HFFc6 (cell line): ENCODE measurements around the gene OSGIN1. TPM values are rescaled to one million over a fixed set of nuclear protein-coding genes. Genes with fewer than 3 reads are reported as not detected.

ENCODE experiments used
- DNase-seq: peaks from one replicate; pipeline ENCODE4 v3.0.0-alpha.2; 2018
- H3K27ac Mint-ChIP-seq: 2 replicates; pipeline ENCODE4 v1.8.0; 2020; ENCODE audit warnings: mild to moderate bottlenecking, mixed read lengths
- H3K27me3 Mint-ChIP-seq: 2 replicates; pipeline ENCODE4 v1.8.0; 2021; ENCODE audit warnings: mild to moderate bottlenecking, moderate library complexity, mixed read lengths; ENCODE audit not compliant: insufficient read depth
- H3K36me3 Mint-ChIP-seq: 2 replicates; pipeline ENCODE4 v1.8.0; 2021; ENCODE audit warnings: low read depth, mixed read lengths
- H3K4me1 Mint-ChIP-seq: 2 replicates; pipeline ENCODE4 v1.8.0; 2020; ENCODE audit warnings: low read depth, mixed read lengths
- H3K4me3 Mint-ChIP-seq: 2 replicates; pipeline ENCODE4 v1.8.0; 2020; ENCODE audit warnings: mild to moderate bottlenecking, moderate library complexity, mixed read lengths
- H3K9me3 Mint-ChIP-seq: 2 replicates; pipeline ENCODE4 v1.8.0; 2020; ENCODE audit warnings: mild to moderate bottlenecking, mixed read lengths
- CTCF ChIP-seq: fragments of 200-600 bp; sonication (generic); IDR thresholded peaks from 2 replicates; pipeline ENCODE4 v1.5.0; 2021; ENCODE audit warnings: antibody characterized with exemption, mild to moderate bottlenecking
- total RNA-seq, 6 experiments: library from RNA; stranded (reverse); fragmentation: NEBNext Ultra II Directional; extraction: Animal tissue kit (Norgen Biotek cat#: 25700); gene quantifications; 2 replicates in 1 of 6; 3 replicates in 5 of 6; pipeline ENCODE4 v1.2.3, GENCODE V29; 2021

Gene OSGIN1
- total RNA-seq, 6 experiments from 2014 or later, result 3.9 to 8.6 (median 7.7) TPM

GRCh38 chr16:83908798-83909197, 44.2 kb upstream of the OSGIN1 start:
- Mint-ChIP-seq H3K27ac (no peak overlapping the region), H3K27me3 (no peaks in the 10 kb centered on the region), H3K4me3 (no peak overlapping the region), H3K36me3 (peaks cover 5% of the 10 kb centered on the region; the same call in 1 of the 2 replicates), H3K4me1 (no peaks in the 10 kb centered on the region), H3K9me3 (no peaks in the 10 kb centered on the region)
- no peak for TF ChIP-seq CTCF
- no peak for DNase-seq

- no peak overlapping the region for H3K4me3 Mint-ChIP-seq
- no peaks in the 10 kb centered on the region for H3K27me3 Mint-ChIP-seq
- peaks cover 10% of the 10 kb centered on the region for H3K36me3 Mint-ChIP-seq
- no peaks in the 10 kb centered on the region for H3K4me1 Mint-ChIP-seq
- no peaks in the 10 kb centered on the region; the same call in 1 of the 2 replicates for H3K9me3 Mint-ChIP-seq
- DNase-seq, result no peak
- no peak overlapping the region for H3K27ac Mint-ChIP-seq
- TF ChIP-seq CTCF, result no peak
These were observed 41.8 kb upstream of the OSGIN1 start for GRCh38 chr16:83911290-83911689.

GRCh38 chr16:83912519-83913244, 40.4 kb upstream of the OSGIN1 start:
- Mint-ChIP-seq H3K27ac (no peak overlapping the region), H3K4me3 (no peak overlapping the region), H3K4me1 (no peaks in the 10 kb centered on the region), H3K36me3 (peaks cover 19% of the 10 kb centered on the region), H3K27me3 (peaks cover 2% of the 10 kb centered on the region; the same call in 1 of the 2 replicates), H3K9me3 (no peaks in the 10 kb centered on the region; the same call in 1 of the 2 replicates)
- TF ChIP-seq CTCF, result no peak
- no peak for DNase-seq

- no peak for TF ChIP-seq CTCF
- Mint-ChIP-seq H3K27me3 (peaks cover 2% of the 10 kb centered on the region), H3K4me1 (no peaks in the 10 kb centered on the region), H3K27ac (no peak overlapping the region), H3K36me3 (peaks cover 25% of the 10 kb centered on the region), H3K4me3 (no peak overlapping the region), H3K9me3 (no peaks in the 10 kb centered on the region; the same call in 1 of the 2 replicates)
- no peak for DNase-seq
These were observed 39.8 kb upstream of the OSGIN1 start for GRCh38 chr16:83913245-83913633.

- no peak for TF ChIP-seq CTCF
- no peak overlapping the region for H3K27ac Mint-ChIP-seq
- no peaks in the 10 kb centered on the region for H3K4me1 Mint-ChIP-seq
- H3K4me3 Mint-ChIP-seq, result no peak overlapping the region
- no peak for DNase-seq
- H3K9me3 Mint-ChIP-seq, result no peaks in the 10 kb centered on the region; the same call in 1 of the 2 replicates
- H3K27me3 Mint-ChIP-seq, result peaks cover 2% of the 10 kb centered on the region
- H3K36me3 Mint-ChIP-seq, result peaks cover 35% of the 10 kb centered on the region
These were observed 38.8 kb upstream of the OSGIN1 start for GRCh38 chr16:83914091-83914710.
